Measurements from ENCODE around the gene TMEM101.
"Not testable (repeated sequence)": the region's sequence is repeated elsewhere in the genome, so short reads cannot be mapped to it uniquely, and the experiment has no call there.

TMEM101 gene

GRCh38 chr17:44014437-44015172 lies at the start of gene TMEM101:
Gene TMEM101 (minus strand): TSS chr17:44014963. CDS start chr17:44014952, 11 bp downstream.
- peak; percentile 94 for DNase-seq

DNA sequence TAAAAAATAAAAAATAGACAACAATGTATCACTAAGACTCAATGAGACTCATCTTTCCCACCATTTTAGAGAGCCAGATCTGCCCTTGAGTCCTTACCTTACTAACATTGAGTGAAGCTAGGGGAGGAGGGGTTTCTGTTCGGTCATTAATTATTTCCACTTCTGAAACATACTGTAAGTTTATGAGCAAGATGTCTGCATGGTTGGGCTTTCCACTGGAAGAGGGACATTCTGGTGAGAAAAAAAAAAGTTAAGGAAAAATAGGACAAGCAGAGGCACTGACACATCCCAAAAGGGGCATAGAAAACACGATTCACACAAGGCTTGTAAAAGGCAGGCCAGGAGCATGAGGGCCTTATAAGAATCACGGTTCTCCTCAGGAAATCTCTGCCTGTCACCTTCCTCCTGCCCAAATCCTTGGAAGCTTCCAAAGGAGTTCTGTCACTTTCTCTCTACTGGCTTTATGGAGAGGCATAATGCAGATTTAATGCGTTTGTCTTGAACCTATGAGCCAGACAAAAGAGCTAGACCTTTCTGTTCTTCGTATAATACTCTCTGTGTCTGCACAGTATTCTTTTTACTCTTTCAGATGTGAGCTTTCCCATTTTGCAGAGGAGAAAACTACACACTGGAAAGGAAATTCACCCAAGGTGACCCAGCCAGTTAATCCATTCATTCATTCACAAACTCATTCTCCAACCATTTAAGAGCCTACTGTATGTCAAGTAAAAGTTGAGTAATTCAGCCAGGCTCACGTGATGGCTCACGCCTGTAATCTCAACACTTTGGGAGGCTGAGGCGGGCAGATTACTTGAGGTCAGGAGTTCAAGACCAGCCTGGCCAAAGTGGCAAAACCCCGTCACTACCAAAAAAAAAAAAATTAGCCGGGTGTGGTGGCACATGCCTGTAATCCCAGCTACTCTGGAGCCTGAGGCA lies 49.2 kb upstream of the TMEM101 start:
- DNase-seq = no peak

DNA sequence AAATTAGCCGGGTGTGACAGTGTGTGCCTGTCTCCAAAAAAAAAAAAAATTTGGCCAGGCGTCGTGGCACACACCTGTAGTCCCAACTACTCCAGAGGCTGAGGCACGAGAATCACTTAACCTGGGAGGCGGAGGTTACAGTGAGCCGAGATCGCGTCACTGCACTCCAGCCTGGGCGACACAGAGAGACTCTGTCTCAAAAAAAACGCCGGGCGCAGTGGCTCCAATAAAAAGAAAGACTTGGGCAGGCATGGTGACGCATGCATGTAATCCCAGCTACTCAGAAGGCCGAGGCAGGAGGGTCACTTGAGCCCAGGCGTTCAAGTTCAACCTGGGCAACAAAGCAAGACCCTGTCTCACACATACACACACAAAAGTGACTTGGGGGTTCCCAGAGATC lies 48.1 kb upstream of the TMEM101 start:
- DNase-seq = no peak

DNA sequence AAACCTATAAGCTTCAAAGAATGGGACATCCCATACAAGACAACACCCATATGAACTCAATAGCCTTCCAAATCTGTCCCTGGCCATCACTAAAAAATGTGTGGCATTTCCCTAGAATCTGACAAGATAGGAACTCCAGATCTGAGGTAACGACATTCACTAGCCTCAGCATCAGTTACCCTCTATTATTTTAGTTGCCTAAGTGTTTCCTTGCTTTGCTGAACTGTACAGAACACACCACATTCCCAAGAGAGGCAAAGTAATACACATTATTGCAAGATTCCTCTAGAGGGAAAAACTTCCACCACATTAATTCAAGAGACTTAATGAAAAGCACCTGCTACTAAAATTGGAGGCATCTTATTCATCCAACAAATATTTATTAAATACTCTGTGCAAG lies 46.7 kb upstream of the TMEM101 start:
- DNase-seq = no peak

DNA sequence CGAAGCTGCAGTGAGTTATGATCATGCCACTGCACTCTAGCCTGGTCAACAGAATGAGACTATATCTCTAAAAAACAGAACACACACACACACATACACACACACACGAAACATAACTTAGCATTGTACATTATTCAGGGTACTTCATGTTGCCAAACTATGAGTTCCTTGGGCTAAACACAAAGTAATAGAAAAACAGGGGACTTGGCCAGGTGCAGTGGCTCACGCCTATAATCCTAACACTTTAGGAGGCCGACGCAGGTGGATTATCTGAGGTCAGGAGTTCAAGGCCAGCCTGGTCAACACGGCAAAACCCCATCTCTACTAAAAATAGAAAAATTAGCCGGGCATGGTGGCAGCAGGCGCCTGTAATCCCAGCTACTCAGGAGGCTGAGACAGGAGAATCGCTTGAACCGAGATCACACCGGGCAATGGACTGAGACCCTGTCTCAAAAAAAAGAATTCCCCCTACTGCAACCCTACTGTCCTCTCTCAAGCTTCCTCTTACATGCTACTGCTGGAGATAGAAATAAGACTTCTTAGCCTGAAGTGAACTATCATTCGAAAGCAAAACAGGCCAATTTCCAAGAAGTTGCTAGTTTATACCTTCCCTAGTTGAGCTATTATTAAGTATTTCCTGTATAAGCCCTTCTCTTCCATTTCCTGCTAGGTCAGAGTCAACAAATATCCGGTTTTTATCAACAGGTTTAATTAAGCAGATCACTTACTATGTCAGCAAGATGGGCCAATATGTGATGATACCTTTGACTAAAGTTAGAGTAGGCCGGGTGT lies 44.5 kb upstream of the TMEM101 start:
- DNase-seq = no peak

DNA sequence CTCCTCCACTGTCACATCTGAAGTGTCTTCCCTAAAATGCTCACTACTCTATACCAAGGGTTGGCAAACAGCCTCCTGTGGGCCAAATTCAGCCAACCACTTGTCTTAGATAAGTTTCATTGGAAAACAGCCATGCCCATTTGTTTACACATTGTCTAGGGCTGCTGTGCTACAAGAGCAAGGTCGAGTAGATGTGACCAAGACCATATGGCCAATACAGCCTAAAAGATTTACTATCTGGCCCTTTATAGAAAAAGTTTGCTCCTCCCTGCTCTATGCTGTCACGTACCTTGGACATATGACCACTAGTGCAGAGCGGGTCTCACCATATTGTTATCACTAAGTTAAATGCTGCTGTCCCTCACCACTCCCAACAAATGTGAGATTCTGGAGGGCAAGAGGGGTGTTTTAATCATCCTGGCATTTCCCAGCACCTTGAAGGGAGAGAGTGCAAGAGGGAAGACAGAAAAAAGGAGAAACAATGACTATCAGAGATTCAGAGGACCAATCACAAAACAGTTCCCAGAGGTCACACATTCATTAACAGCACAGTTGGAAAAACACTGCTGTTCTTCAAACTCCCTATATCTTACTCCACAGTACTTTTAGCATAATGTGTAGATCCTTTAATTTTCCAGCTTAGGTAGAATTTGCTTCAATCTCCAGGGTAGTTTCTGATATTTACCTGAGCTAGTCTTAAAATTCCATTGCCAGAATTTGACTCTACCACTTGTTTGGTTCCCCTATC lies 38.5 kb upstream of the TMEM101 start:
- no peak for DNase-seq

GRCh38 chr17:44049294-44050060 lies 34.7 kb upstream of the TMEM101 start:
- DNase-seq = no peak

- not testable (repeated sequence) for DNase-seq
Observed at GRCh38 chr17:44046893-44047292, 32.1 kb upstream of the TMEM101 start.

- no peak for DNase-seq
Observed at GRCh38 chr17:44045486-44045885, 30.7 kb upstream of the TMEM101 start.

DNA sequence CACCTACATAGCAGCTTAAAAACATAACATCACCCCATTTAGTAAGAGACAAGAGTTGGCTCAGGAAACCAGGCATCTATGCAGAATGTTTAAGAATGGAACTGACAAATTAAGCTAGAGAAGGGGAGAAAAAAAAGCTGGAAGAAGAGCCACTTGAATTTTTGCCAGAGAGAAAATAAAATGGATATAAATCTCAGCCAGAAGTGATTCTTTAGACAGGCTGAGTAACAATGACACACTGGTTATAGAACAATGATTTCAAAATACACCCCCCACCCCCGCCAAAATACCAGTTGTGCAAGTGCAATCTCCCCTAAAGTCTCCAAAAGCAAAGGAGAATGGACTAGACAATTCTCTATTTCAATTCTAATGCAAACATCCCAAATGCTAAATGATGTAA lies 29.3 kb upstream of the TMEM101 start:
- DNase-seq = no peak

DNA sequence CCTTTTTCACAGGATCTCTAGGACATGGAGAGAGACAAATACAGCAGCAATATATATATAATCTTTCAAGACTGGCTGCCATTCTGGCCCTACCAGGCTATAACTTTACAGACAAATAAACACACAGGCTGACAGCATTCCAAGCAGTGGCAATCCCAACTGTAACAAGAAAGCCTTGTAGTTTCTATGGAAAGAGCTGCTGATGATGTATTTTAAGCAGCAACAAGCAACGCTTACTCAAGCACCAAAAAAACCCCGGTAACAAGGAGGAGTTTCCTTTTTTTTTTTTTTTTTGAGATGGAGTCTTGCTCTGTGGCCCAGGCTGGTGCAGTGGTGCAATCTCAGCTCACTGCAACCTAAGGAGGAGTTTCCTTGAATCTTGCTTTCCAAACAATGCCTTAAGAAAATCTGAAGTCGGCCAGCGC lies 28.5 kb upstream of the TMEM101 start:
- no peak for DNase-seq

GRCh38 chr17:44039829-44040635 lies 25.3 kb upstream of the TMEM101 start:
- DNase-seq = no peak

DNA sequence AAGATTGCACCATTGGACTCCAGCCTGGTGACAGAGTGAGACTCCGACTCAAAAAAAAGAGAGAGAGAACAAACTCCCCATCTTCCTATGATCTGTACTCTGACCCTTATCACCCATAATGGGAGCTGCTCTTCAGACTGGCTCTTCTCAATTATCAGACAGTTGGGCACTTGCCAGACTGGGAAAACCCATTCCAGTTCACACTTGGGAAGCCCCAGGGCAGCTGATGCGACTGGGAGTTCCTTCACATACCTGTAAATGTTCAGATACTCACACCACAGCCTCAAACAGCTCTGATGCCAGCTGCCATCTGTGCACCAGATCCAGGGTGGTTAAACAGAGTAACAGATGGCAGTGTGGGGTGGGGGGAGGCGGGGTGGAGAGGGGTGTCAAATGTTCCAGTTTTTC lies 23.8 kb upstream of the TMEM101 start:
- no peak for DNase-seq

DNA sequence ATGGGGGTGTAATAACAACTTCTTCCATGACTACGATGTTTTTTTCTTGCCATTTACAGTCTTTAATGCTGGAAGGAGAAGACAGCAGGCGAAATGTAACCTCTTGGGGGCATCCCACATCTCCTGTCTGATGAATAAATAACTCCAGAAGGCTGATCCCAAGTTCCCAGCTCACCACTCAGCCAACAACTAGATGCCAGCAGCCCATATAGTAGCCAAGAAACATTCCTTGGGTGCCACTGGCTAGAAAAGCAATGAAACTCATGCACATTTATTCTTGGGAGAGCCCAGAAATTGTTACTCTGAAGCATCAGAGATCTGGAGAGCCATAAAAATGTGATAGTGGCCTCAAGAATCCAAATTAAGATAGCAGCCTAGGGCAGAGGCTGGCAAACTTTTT lies 22.7 kb upstream of the TMEM101 start:
- no peak for DNase-seq

- not testable (repeated sequence) for DNase-seq
Observed at GRCh38 chr17:44034688-44035087, 19.9 kb upstream of the TMEM101 start.

GRCh38 chr17:44033861-44034408 lies 19.2 kb upstream of the TMEM101 start:
- no peak for DNase-seq

DNA sequence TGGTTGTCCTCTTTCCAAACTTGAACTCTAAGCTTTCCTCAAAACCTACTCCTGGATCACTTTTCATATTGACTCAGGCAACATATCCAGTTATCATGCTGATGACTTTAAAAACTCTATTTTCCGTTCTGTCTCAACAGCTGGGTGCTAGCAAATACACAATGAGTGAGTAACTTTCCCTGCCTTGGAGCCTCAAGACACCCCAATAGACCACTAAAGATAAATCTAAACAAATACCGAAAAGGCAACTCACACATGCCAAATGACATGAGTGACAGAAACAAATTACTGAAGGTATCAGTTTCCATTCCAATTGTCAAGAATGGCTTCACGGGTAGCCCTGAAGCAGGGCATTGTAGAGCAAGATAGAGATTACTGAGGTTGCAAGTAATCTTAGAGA lies 15.7 kb upstream of the TMEM101 start:
- DNase-seq = no peak

GRCh38 chr17:44029736-44030135 lies 15.0 kb upstream of the TMEM101 start:
- no peak for DNase-seq

DNA sequence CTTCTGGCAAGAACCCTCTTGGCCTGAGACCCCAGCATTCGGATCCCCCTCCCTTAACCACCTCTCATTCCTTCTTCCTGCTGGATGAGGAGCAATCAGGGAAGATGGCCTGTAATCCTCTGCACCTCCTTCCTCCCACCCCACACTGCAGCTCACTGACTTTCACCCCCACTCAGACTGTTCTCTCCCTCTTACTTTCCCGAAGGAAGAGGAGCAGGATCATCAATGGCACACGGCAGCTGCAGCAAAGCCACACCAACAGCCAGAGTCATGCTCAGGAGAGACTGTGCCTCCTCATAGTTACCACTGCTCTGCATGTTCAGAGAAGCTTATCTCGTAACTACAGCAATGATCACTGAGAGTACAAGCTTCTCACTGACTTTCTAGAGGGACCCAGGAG lies 10.1 kb upstream of the TMEM101 start:
- no peak for DNase-seq

- no peak for DNase-seq
Observed at GRCh38 chr17:44024271-44024663, 9.5 kb upstream of the TMEM101 start.
